Fibroblast of skin of right biceps (primary cell): ENCODE results near the gene CMC2.

Experiments
- DNase-seq: peaks from one replicate; pipeline ENCODE4 v3.0.0-alpha.2; 2013

Gene CMC2

GRCh38 chr16:81001330-81001729, 5.4 kb downstream of the CMC2 start:
- DNase-seq = no peak

- no peak for DNase-seq
Observed at GRCh38 chr16:81000873-81001272, 5.8 kb downstream of the CMC2 start.

- no peak for DNase-seq
Observed at GRCh38 chr16:80997964-80998620, 8.6 kb downstream of the CMC2 start.

GRCh38 chr16:80997139-80997798, 9.4 kb downstream of the CMC2 start:
- DNase-seq = peak; percentile 40

- no peak for DNase-seq
Observed at GRCh38 chr16:80996688-80997138, 10.0 kb downstream of the CMC2 start.

GRCh38 chr16:80994451-80994850, 12.2 kb downstream of the CMC2 start:
- DNase-seq = peak; percentile 47

GRCh38 chr16:80993834-80994233, 12.9 kb downstream of the CMC2 start:
- DNase-seq = no peak

- DNase-seq = peak; percentile 89
Observed at GRCh38 chr16:80993307-80993706, 13.4 kb downstream of the CMC2 start.

GRCh38 chr16:80992676-80993293, 13.9 kb downstream of the CMC2 start:
- no peak for DNase-seq

- DNase-seq = no peak
Observed at GRCh38 chr16:80991792-80992430, 14.8 kb downstream of the CMC2 start.

- no peak for DNase-seq
Observed at GRCh38 chr16:80990978-80991377, 15.7 kb downstream of the CMC2 start.

- no peak for DNase-seq
Observed at GRCh38 chr16:80990577-80990976, 16.1 kb downstream of the CMC2 start.

GRCh38 chr16:80989801-80990200, 16.9 kb downstream of the CMC2 start:
- DNase-seq = no peak

GRCh38 chr16:80988756-80989155, 17.9 kb downstream of the CMC2 start:
- no peak for DNase-seq

- no peak for DNase-seq
Observed at GRCh38 chr16:80986557-80986956, 20.1 kb downstream of the CMC2 start.

- DNase-seq = no peak
Observed at GRCh38 chr16:80985611-80986010, 21.1 kb downstream of the CMC2 start.

GRCh38 chr16:80984124-80984892, 22.4 kb downstream of the CMC2 start:
- DNase-seq = no peak

- DNase-seq = no peak
Observed at GRCh38 chr16:80982646-80983045, 24.0 kb downstream of the CMC2 start.

GRCh38 chr16:80981103-80981502, 25.6 kb downstream of the CMC2 start:
- DNase-seq = no peak

GRCh38 chr16:80976946-80977345, 29.7 kb downstream of the CMC2 start:
- DNase-seq = no peak

- DNase-seq = no peak
Observed at GRCh38 chr16:80974649-80975376, 31.9 kb downstream of the CMC2 start.

- peak; percentile 50 for DNase-seq
Observed at GRCh38 chr16:80973991-80974390, 32.7 kb downstream of the CMC2 start.
